ENCODE results near the gene FAM131A.

DNA sequence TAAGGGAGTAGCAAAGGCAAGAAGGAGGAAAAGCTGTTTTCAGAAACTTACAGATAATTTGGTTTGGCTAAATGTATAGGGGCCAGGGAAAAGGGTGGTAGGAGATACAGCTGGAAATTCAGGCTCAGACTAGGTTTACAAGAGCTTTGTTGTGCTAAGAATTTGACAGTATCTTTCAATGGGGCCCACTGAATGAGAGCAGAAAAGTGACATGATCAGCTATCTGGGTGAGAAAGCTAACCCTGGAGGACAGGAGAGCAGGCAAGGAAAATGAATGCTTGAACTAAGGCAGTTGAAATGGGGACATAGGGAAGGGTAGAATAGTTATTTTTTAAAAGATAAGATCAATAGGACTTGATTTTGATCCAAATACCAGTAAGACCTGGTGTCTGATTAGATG is 25.8 kb upstream of the FAM131A start:
- no peak for TF ChIP-seq POU2F2 (IDR thresholded peaks at IDR 0.05; ENCODE audit: low read depth, low read length)
- no peak for TF ChIP-seq POLR2A (IDR thresholded peaks at IDR 0.05; ENCODE audit: low read depth, low read length)

Data from GM12891 (cell line).